Medulla oblongata (tissue), 1 donor: ENCODE results near the gene KRR1.
"Not testable (repeated sequence)": the region's sequence is repeated elsewhere in the genome, so short reads cannot be mapped to it uniquely, and the experiment has no call there.

Source experiments
- DNase-seq: peaks from one replicate; pipeline ENCODE4 v3.0.0-alpha.2; 2015; ENCODE audit errors: extremely low spot score

The KRR1 gene

DNA sequence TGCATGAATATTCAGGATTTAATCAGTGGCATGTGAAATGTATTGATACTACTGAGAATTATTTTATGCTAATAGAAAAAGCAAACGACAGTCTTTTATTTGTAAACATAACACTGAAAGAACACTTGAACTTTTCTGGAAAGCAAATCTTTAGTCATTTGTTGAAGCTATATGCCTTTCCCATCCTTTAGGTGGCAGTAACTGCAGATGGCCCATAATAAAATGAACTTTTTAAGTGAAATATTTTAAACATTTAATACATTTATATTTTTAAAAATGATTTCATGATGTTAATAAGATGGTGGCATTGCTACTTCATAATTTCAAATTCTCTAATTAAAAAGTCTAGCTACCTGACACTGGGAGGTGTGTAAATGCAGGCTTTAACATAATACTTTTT, 13.9 kb upstream of the KRR1 start:
- DNase-seq, result no peak

DNA sequence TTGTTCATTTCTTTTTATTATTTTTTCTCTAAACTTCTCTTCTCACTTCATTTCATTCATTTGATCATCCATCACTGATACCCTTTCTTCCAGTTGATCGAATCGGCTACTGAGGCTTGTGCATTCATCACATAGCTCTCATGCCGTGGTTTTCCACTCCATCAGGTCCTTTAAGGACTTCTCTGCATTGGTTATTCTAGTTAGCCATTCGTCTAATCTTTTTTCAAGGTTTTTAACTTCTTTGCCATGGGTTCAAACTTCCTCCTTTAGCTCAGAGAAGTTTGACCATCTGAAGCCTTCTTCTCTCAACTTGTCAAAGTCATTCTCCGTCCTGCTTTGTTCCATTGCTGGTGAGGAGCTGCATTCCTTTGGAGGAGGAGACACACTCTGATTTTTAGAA, 10.7 kb upstream of the KRR1 start:
- not testable (repeated sequence) for DNase-seq

DNA sequence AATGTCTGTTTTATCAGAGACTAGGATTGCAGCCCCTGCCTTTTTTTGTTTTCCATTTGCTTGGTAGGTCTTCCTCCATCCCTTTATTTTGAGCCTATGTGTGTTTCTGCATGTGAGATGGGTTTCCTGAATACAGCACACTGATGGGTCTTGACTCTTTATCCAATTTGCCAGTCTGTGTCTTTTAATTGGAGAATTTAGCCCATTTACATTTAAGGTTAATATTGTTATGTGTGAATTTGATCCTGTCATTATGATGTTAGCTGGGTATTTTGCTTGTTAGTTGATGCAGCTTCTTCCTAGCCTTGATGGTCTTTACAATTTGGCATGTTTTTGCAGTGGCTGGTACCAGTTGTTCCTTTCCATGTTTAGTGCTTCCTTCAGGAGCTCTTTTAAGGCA, 9.8 kb upstream of the KRR1 start:
- not testable (repeated sequence) for DNase-seq

DNA sequence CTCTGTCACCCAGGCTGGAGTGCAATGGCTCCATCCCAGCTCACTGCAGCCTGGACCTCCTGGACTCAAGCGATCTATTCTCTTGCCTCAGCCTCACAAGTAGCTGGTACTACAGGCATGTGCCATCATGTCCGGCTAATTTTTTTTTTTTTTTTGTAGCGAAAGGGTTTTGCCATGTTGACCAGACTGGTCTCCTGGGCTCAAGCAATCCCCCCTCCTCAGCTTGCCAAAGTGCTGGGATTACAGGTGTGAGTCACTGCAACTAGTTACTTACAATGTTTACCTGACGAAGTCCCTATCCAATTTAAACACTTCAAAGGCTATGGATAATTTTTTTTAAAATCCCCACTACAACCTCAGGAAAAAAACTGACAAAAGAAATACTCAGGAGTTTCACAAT, 1.8 kb downstream of the KRR1 start:
- no peak for DNase-seq

DNA sequence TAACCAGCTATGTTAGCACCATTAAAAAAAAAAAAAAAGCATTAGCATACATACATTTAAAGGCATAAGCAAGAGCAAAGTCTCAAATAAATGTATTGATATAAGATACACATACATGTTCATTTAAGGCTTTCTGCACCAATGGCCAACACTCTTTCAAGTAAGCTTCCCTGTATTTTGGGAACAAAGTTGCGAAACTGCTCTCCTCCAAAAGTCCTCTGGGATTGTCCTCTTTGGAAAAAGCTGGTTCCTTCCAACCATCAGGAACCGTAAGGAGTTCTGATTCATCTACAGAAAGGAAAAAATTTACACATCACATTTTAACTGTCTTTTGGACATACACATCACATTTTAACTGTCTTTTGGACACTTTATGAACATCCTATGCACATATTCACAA, 3.2 kb downstream of the KRR1 start:
- DNase-seq, result no peak

DNA sequence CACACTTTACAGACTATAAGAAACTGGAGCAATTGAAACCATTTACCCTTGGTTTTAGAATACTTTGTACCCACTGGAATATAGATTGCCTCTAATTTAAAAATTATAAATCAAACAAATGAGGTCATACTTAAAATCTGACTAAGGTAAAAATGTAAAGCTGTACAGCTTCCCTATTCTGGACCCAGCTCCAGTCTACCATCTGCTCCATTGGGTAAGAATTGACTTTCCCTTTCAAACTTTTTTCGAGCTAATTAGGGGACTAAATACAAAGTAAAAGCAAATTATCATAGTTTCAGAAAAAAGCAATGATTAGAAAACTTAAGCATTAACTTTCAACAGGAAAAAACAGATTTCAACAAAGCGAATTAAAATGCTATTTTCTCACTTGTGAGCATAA, 4.3 kb downstream of the KRR1 start:
- DNase-seq, result no peak

DNA sequence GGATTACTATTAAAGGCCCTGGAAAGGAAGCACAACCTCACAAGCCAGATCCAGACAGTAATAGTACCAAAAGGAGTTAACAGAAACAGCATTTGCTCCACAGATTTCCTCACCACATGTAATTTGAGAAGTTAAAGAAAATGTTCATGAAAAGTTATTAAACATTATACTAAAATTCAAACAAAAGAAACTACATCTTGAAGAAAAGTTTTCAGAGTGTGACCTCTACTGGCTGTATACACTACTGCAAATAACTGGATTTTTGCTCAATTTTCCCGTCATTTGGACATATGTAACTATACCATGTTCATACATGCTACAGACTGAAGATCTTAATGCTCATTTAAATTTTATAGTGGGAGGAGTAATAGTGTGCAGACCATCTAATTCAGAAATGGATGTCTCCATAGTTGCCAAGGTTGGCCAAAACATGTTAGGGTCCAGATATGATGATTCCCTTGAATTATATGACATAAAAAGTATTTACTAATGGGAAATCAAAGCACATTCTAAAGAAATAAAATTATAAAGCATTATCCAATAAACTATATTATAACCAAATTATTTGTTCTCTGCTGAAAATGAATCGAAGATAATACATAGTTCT, 5.6 kb downstream of the KRR1 start:
- no peak for DNase-seq

DNA sequence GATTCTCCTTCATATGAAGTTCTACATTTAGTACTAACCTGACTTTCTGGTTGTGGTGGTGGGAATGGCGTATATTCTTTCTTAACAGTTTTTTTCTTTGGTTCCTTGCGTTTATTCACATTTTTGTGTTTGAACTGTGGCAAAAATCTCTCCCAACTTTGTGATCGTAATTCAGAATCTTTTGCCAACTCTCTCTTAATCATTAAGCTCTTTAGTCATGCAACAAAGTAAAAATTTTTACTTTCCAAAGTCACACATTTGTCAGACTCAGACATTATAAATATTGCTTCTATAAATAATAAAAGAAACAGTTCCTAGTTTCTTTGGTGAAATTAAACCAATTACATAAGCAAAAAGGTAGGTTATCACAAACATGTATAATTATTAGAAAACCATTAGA, 7.5 kb downstream of the KRR1 start:
- DNase-seq, result no peak

DNA sequence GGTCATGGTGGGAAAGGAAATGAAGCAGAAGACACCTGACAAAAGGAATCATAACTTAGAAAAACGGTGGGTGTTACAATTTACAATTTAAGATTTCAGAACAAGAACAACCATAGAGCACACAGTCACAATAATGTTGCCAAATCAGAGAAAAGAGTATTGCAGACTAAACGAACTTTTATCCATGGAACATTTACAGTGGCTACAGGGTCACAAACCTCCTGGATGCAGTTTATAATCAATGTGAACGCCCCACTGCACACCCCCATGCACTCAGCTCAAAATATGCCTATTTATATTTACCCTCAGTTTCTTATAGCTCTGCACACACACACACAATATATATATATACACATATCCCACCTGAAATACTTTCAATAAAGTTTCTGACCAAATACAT, 8.0 kb downstream of the KRR1 start:
- no peak for DNase-seq

DNA sequence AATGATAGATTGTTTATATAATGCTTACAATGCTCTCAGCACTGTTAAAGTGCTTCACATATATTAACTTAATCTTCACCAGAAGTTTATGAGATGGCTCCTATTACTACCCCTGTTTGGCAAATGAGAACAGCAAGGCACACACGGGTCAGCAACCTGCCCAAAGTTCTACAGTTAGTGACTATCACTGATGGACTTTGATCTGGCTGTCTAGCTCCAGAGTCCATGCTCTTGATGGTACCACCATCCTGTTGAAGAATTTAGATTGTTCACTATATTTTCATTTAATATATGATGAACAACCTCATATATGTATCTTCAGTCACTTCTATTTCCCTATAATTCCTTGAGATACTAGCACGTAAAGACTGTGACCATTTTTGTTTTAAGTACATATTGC, 20.2 kb downstream of the KRR1 start:
- no peak for DNase-seq

DNA sequence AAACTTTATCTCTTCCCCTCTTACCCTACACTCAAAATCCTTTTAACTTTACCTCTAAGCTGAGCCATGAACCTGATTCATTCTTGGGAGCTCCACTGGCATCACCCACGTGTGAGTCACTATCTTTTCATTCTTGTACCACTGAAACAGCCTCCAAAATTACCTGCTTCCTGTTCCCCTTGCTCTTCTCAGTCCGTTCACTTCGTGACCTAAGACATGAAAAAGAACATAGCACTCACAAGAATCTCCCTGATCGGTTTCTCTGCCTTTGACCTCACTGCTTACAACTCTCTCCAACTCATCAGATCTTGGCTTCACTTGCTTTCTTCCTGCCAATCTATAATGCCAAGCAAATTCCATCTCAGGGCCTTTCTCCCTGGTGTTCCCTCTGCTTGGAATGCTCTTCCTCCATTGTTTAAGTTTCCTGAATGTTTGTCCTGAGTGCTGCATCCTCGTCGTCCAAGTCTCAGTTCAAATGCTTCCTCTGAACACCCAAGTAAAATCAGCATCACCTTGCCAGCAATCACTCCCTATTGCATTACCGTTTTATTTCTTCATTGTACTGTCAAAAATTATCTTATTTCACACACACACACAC, 21.7 kb downstream of the KRR1 start:
- DNase-seq, result no peak

DNA sequence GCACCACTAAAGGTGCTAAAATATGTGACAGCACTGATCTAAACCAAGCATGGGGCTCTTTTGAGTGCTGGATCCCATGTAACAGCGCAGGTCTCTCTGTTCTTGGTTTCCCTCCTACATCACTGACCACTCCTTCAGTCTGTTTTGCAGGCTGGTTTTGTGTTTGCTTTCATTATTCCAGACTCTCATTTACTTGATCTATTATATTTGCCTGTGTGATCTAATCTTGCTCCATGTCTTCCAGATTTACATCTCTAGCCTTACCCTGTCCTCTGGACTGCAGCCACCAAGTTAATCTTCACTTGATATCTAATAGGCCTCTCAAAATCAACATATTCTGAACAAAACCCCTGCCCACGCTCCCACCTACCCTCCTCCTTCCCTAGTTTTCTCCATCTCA, 22.2 kb downstream of the KRR1 start:
- DNase-seq, result no peak

DNA sequence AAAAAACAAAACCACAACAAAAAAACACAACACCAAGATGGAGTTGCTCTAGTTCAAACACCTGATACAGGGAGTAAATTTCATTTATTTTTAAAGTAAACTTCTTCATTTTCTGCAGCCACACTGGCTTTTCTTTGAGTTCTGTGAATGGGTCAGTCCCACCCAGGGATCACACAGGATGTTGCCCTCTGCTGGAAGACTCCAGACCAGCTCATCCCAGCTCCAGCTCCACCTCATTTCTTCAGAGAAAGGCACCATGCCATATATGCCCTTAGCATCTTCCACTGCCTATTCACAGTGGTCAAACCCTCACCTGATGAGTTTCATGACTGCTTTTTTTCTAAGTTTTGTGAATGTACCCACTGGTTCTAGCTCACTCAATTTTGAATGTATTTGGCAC, 22.9 kb downstream of the KRR1 start:
- no peak for DNase-seq

DNA sequence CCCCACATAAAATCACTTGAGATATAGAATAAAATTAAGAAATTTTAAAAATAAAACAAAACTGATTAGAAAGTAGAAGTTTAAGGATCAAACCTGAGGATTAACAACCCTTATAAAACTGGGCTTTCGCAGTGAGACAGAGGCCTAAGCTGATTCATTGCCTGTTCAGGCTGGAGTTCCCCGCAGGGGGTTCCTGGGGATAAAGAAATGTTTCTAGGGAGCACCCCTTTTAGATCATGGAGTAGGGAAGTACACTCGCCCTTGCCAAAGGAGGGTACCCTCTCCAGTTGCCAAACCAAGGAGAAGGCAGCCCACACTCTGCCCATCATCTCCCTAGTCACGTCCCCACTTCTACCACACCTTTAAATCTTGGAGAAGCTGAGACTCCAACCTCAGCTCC, 24.1 kb downstream of the KRR1 start:
- DNase-seq, result no peak

DNA sequence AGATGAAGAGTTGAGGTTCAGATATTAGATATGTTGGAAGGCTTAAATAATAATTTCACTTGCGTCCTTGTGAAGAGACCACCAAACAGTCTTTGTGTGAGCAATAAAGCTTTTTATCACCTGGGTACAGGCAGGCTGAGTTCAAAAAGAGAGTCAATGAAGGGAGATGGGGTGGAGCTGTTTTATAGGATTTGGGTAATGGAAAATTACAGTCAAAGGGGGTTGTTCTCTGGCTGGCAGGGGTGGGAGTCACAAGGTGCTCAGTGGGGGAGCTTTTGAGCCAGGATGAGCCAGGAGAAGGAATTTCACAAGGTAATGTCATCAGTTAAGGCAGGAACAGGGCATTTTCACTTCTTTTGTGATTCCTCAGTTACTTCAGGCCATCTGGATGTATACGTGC, 27.0 kb downstream of the KRR1 start:
- DNase-seq, result not testable (repeated sequence)

DNA sequence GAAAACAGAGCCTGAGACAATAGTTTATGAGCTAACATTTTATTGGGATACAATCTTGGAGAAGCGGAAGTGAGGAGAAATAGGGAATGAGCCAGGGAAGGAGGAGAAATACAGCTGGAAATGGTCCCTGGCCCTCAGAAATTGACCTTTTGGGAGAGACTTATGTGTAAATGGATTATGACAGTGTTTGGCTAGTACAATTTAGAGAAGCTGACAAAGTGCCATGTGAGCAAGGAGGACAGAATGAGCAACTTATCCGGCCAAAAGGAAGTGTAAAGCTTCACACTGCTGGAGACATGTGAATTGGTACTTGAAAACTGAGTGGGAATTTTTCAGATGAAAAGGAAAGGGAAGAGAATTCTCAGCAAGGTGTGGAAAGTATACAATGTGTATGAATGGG, 28.0 kb downstream of the KRR1 start:
- peak; percentile 24 for DNase-seq

DNA sequence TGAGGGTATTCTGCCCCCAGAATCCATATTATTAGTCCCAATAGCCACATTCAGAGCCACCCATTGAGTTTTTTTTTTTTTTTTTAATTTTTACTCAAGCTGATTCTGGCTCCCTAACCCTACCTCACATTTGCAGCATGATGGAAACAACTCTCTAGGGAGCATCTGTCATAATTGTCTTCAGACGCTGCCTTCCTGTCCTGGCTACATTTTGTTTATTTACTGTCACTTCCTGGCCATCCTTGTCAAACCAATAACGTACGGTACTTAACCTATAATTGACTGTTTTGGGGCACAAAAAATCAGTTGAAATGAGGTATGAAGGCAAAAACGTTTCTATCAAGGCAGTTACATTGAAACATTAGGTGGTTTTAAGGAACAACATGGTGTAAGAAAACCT, 28.8 kb downstream of the KRR1 start:
- DNase-seq, result no peak

DNA sequence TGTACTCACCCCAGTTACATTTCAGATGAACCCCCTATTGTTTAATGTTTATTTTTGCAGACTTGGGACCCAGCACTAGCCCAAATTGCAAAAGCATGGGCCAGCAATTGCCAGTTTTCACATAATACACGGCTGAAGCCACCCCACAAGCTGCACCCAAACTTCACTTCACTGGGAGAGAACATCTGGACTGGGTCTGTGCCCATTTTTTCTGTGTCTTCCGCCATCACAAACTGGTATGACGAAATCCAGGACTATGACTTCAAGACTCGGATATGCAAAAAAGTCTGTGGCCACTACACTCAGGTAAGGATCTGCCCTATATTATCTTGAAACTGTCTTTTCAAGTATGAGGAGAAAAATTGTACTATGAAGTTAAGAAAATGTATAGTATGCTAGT, 29.6 kb downstream of the KRR1 start:
- DNase-seq, result no peak

DNA sequence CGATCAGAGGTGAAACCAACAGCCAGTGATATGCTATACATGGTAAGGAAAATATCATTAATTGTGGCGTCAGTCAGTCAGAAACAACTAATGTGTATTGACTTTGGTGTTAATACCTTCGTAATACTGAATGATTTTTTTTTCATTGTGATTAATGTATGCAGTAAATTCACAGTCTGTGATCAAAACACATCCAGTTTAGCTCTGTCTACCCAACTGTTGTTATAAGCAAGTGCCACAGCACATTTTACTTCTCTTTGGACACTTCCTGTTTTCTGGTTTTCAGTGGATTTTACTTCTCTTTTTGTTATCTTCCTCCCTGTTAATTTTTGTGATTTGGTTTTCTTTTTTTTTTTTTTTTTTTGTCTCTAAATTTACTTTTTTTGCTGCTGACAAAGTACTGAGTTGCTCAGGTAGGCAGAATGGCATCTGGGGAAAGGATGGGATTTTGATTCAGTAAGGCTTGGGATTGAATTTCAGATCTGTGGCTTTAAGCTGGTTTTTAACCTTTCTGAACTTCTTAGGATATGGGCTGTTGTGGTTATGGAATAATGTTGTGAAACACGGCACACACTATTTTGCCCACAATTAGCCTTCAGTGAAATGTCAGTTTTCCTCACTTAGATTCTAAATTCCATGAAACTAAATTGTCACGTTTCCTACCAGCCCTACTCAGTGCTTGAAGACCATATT, 30.2 kb downstream of the KRR1 start:
- peak; percentile 55 for DNase-seq

DNA sequence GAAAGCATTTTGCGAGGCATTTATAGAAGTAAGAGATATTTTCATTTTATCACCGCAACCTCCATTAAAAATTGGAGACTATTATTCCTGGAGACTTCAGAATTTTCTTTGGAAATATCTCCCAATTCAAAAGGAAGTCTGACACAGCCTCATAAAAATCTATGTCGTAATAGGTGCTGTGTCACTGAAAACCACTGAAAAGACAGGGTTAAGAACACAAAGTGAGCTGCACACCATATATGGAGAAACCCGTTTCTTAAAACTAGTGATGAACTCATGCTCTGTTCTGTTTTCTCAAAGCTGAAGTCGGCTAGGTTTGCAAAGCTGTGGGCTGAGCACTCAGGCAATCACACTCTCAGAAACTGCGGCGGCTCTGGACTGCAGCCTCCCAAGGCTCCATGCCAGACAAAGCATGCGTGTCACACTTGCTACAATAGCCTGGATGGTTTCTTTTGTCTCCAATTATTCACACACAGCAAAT, 30.9 kb downstream of the KRR1 start, which contains the start of gene GLIPR1:
Gene GLIPR1 (plus strand): TSS at position 287 of the 481 bp plus-strand sequence. CDS start 126 bp downstream, at position 413.
- DNase-seq, result peak; percentile 75

DNA sequence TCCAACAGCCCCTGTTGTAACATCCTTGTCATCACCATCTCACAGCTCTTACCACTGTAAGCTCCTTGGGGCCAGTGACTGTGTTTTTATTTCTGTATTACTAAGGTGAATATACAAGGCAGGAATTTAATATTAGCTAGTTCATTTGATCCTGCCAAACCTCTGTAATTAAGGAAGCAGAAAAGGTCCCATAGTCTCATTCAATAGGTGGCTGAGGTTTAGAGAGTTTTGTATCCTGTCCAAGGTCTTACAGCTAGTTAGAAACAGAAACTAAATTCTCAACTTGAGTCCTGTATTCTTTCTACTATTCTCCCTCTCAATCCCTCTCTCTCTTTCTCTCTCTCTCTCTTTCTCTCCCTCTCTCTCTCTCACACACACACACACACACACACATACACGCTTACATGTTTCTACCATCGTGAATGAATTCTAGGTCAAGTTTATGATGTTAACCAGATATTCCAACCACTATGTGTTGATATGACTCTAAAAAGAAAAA, 31.4 kb downstream of the KRR1 start:
- DNase-seq, result peak; percentile 12

DNA sequence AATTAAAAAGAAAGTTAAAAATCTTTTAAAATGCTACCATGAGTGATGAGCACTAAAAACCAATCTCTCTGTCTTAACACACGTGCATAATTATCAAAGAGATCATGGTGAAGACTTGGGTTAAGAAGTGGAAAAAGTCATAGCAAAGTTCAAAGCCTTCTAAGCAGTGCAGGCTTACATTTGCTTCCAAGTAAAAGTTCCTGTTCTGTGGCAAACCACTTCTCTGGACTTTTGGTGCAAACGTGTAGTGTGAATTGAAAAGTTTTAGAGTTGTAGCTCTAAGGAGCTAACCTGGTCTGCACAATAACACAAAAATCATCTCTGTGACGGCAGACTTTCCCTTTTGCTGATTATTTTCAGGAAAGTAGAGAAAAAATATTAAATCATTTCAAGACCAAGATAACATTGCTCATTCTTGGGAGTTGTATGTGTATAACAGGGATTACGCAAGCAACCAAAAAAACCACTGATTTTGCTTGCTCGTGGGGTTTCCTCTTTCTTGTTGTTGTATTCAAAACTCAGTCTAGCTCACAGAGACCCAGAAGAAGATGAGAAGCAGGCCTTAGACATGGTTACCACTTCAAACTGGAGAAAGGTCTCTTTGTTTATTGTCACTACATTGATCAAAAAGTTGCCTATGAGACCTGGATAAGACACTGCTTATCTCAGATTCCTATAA, 33.2 kb downstream of the KRR1 start:
- DNase-seq, result peak; percentile 64
